Activated CD4-positive, alpha-beta T cell treated with anti-CD3 and anti-CD28 coated beads for 48 hours (primary cell): Measurements from ENCODE around the gene PEX11B.

Source experiments
- DNase-seq: peaks from one replicate; pipeline ENCODE4 v3.0.0-alpha.2; 2020

PEX11B gene

GRCh38 chr1:145863282-145864018, 55.1 kb downstream of the PEX11B start:
- DNase-seq, result no peak
